ENCODE measurements around the gene GREB1L.

- TF ChIP-seq CTCF (IDR thresholded peaks at IDR 0.05) (no peak), POLR2A (IDR thresholded peaks at IDR 0.05) (no peak)
Measured at GRCh38 chr18:21433436-21433835, 191.4 kb downstream of the GREB1L start.
